OCI-LY1 (cell line): ENCODE data around the gene ZDHHC12.

ENCODE experiments used
- EZH2 ChIP-seq: fragments of 200-600 bp; sonication (generic), shearing (Covaris generic); IDR thresholded peaks from 2 replicates; pipeline ENCODE4 v1.8.0; 2017; ENCODE audit warnings: borderline replicate concordance, mixed run types, mild to moderate bottlenecking, antibody characterized with exemption, low read length, moderate library complexity, mixed read lengths
- TF ChIP-seq, protein P1 (sequence below): fragments of 200-600 bp; sonication (generic), shearing (Covaris generic); IDR thresholded peaks from 2 replicates; pipeline ENCODE4 v1.5.1; 2017; ENCODE audit warnings: mild to moderate bottlenecking, antibody characterized with exemption, low read length, moderate library complexity, mixed read lengths

DNA sequence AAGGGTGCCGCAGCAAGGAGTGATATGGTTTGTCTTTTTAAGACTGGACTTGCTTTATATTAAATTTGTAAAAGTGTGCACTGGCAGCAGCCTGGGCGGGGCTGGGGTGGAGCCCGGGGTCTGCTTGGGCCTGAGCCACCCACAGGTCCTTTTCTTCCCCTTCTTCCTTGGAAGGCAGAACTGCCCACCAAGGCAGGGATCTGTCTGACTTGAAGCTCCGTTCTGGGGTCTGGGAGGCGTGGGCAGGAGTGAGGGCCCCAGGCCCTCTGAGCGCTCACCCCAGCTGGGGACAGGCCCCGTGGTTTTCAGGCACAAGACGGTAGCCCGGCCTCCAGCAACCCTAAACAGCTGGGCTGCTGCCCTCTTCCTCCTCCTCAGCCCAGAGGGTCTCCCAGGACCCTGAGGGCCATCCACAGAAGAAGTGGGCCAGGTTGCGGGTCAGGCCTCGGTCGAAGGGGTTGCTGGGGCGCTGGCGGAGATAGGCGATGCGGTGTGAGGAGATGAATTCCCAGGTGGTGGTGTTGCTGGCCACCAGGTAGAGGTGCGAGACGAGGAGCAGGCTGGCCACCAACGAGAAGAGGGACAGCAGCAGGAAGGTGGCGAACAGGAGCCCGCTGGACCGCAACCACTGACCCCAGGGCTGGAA lies 3.0 kb downstream of the ZDHHC12 start:
- TF ChIP-seq, protein P1, sequence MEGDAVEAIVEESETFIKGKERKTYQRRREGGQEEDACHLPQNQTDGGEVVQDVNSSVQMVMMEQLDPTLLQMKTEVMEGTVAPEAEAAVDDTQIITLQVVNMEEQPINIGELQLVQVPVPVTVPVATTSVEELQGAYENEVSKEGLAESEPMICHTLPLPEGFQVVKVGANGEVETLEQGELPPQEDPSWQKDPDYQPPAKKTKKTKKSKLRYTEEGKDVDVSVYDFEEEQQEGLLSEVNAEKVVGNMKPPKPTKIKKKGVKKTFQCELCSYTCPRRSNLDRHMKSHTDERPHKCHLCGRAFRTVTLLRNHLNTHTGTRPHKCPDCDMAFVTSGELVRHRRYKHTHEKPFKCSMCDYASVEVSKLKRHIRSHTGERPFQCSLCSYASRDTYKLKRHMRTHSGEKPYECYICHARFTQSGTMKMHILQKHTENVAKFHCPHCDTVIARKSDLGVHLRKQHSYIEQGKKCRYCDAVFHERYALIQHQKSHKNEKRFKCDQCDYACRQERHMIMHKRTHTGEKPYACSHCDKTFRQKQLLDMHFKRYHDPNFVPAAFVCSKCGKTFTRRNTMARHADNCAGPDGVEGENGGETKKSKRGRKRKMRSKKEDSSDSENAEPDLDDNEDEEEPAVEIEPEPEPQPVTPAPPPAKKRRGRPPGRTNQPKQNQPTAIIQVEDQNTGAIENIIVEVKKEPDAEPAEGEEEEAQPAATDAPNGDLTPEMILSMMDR = no peak
- no peak for TF ChIP-seq EZH2
